GM18499 (cell line): ENCODE measurements around the gene IL17RE.

Source experiments
- ATAC-seq: cut with Tn5 transposase; IDR thresholded peaks from one replicate; pipeline ENCODE4 v1.9.1; 2021; ENCODE audit warnings: moderate number of reproducible peaks; ENCODE audit not compliant: insufficient read depth, unreplicated experiment

Gene IL17RE

DNA sequence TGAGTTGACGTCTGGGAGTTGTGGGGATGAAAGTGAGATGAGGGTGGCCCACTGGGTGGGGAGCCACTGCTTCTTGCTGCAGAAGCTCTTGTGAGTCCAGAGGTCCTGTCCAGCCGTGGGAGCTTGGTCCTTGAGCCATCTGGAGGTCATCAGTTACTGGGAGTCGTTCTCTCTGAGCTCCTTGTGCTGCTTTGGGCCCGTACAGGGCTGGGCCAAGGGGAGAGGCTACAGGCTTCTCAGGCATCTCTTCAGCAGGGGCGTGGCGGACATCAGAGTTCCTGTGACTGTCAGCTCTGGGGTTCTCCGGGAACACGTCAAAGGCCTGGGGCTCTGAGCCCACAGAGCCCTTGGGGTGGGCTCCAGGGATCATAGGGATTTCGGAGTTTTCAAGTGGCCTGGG is 47.0 kb downstream of the IL17RE start:
- no peak for ATAC-seq

- no peak for ATAC-seq
Measured at GRCh38 chr3:9951126-9951525, 48.5 kb downstream of the IL17RE start.

DNA sequence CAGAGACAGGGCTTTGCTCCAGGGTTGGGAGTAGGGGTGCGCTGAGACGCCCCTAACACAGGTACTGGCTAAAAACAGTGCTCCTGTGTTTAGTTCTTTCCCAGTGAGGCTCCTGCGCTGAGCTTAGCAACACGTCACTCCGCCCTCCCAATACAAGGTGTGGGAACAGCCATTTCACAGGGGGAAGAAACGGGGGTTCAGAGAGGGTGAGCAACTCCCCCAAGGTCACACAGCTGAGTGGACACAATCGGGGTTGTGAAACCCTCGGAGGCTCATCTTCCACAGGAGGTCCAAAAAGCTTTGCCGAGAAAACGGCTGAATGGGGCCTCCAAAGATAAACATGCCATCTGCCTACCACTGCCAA is 48.9 kb downstream of the IL17RE start:
- ATAC-seq: no peak

- no peak for ATAC-seq
Measured at GRCh38 chr3:9951962-9952805, 49.5 kb downstream of the IL17RE start, which contains the start of gene PRRT3. PRRT3 (minus strand) TSS chr3:9952408; CDS start chr3:9950115, 2,293 bp downstream.

DNA sequence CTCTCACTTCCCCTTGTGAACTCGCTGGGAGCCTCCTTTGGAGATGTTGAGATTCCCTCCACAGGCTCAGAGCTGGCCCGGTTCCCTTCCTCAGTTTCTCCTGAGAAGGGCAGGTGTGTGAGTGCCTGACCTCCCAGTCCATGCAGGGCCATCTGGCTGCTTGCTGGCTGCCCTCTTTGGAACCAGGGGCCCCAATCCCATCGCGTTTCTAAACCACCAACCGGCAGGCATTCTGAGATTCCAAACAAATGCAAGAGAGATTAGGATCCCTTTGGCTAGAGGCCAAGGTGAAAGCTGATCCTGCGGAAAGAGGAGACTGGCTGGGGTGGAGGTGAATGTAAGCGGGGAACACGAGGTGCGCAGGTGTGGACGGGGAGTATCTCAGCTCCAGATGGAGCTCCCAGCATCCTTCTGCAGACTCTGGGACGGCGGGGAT is 52.4 kb downstream of the IL17RE start:
- ATAC-seq: no peak

DNA sequence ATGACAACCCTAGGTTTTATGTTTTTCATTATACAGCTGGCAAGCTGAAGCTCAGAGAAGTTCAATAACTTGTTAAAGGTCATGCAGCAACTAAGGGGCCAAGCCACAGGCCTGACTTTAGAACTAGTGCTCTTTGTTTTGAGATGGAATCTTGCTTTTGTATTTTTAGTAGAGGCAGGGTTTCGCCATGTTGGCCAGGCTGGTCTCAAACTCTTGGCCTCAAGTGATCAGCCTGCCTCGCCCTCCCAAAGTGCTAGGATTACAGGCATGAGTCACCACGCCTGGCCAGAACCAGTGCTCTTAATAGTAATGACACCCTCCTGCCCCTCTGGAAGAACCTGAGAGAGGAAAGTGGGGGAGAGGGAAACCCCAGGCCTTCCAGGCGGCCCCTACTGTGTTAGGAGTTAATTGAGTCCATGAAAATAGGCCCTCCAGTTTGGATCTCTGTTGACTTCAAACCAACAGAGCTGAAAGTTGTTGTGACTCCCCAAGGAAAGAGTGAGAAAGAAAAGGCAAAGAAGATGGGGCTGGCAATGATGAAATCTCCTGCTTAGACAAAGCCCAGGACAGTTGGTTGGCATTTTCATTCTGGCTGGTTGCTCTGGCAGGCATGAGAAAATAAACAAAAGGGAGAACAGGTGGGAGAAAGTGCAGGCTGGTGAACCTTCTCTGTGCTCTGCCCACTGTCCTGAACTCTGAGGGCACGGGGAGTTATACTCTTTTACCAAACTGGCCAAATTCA is 53.1 kb downstream of the IL17RE start:
- ATAC-seq: no peak

- no peak for ATAC-seq
Measured at GRCh38 chr3:9957214-9957613, 54.6 kb downstream of the IL17RE start.

DNA sequence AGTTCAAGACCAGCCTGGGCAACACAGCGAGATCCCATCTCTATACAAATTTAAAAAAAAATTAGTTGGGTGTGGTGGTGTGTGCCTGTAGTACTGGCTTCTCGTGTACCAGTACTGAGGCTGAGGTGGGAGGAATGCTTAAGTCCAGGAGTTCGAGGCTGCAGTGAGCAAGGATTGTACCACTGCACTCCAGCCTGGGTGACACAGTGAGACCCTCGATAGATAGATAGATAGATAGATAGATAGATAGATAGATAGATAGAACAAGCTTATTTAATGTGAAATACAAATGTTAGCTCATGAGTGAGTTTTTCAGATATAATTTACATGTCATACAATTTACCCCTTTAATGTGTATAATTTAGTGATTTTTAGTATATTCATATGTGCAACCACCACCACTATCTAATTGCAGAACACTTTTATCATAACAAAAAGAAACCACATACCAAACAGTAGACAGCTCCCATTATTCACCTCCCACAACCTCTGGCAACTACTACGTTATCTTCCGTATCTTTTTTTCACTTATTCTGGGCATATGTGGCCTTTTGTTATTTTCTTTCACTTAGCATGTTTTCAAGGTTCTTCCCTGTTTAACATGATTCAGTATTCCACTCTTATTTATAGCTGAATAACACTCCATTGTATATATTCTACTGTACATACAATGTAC is 62.7 kb downstream of the IL17RE start:
- no peak for ATAC-seq
